ENCODE data around the gene TNS3. TPM values are rescaled to one million over a fixed set of nuclear protein-coding genes. Genes with fewer than 3 reads are reported as not detected.

TNS3 gene
- total and polyA plus RNA-seq, 10 donors: 17.7 to 247 (median 147) TPM

GRCh38 chr7:47496056-47496665, 85.8 kb downstream of the TNS3 start:
- Histone ChIP-seq H3K4me1 (peaks cover 44 to 94% (median 81%) of the 10 kb centered on the region in 6 donors), H3K27ac (peak overlapping the region; percentile 41 to 85 (median 74)), H3K36me3 (no peaks in the 10 kb centered on the region), H3K9me3 (no peaks in the 10 kb centered on the region), H3K4me3 (no peak overlapping the region), H3K27me3 (replicated peaks in 1 of 7) (no peaks in the 10 kb centered on the region)
- 70 to 78% (median 76%) methylated on average over 11 of the region's 11 CpGs for WGBS, 5 donors
- no peak for DNase-seq
- TF ChIP-seq POLR2A (IDR thresholded peaks at IDR 0.05) (no peak), POLR2AphosphoS5 (IDR thresholded peaks at IDR 0.05) (no peak), CTCF (IDR thresholded peaks at IDR 0.05 in 8 of 11, conservative IDR thresholded peaks at IDR 0.05 in 3 of 11) (no peak)
- intact Hi-C loops (cut with DNase I; ENCODE audit: low total_unique reads): no loop called here

- no peaks in the 10 kb centered on the region for H3K36me3 ChIP-seq
- peak overlapping the region; percentile 46 to 85 (median 74) for H3K27ac ChIP-seq
- no peaks in the 10 kb centered on the region for H3K27me3 ChIP-seq (replicated peaks in 1 of 7)
- intact Hi-C loops (cut with DNase I; ENCODE audit: low total_unique reads): no loop called here
- peaks cover 45 to 93% (median 75%) of the 10 kb centered on the region in 6 donors for H3K4me1 ChIP-seq
- WGBS, 5 donors: 15 to 22% (median 21%) methylated on average over 14 of the region's 14 CpGs
- no peak for TF ChIP-seq CTCF (IDR thresholded peaks at IDR 0.05 in 8 of 11, conservative IDR thresholded peaks at IDR 0.05 in 3 of 11)
- peak in 1 of 3 donors; percentile 9 for TF ChIP-seq POLR2AphosphoS5 (IDR thresholded peaks at IDR 0.05)
- peak overlapping the region in 4 of 8 donors; percentile 6 to 45 (median 12) for H3K4me3 ChIP-seq
- peak; percentile 79 for DNase-seq
- H3K9me3 ChIP-seq: no peaks in the 10 kb centered on the region
Measured at GRCh38 chr7:47493976-47494911, 87.7 kb downstream of the TNS3 start.

GRCh38 chr7:47492716-47493325, 89.1 kb downstream of the TNS3 start:
- Histone ChIP-seq H3K4me1 (peaks cover 35 to 93% (median 72%) of the 10 kb centered on the region in 6 donors), H3K9me3 (no peaks in the 10 kb centered on the region), H3K4me3 (no peak overlapping the region), H3K27ac (peak overlapping the region in 5 of 8 donors; percentile 4 to 85 (median 46)), H3K27me3 (replicated peaks in 1 of 7) (no peaks in the 10 kb centered on the region), H3K36me3 (no peaks in the 10 kb centered on the region)
- TF ChIP-seq POLR2AphosphoS5 (IDR thresholded peaks at IDR 0.05): no peak
- TF ChIP-seq POLR2A (IDR thresholded peaks at IDR 0.05): no peak
- TF ChIP-seq CTCF (IDR thresholded peaks at IDR 0.05 in 8 of 11, conservative IDR thresholded peaks at IDR 0.05 in 3 of 11): no peak
- DNase-seq: no peak
- WGBS, 5 donors: 75 to 87% (median 76%) methylated on average over 14 of the region's 14 CpGs
- intact Hi-C loops (cut with DNase I; ENCODE audit: low total_unique reads): no loop called here

Measured in spleen (tissue), 11 donors.